ENCODE data around the gene LHFPL3.
"Not testable (repeated sequence)": the region's sequence is repeated elsewhere in the genome, so short reads cannot be mapped to it uniquely, and the experiment has no call there.

Gene LHFPL3

GRCh38 chr7:104906032-104906431 lies 577.6 kb downstream of the LHFPL3 start:
- no peak for DNase-seq

DNA sequence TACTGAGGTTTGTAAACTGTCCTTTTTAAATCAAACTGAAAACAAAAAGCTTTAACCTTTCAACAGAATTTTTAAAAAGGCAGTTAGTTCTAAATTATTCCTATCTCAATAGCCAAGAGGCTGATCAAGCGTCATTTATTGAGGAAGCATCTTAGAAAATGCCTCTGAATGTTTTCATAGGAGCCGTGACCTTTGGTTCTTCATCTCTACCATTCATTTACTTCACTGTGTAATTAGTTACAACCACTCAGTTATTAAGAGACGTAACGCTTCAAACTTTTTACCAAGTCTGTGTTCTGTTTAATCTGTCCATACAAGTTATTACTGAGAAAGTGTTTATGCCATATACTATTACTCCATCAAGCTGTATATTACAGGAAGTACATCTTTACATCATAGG lies 578.2 kb downstream of the LHFPL3 start:
- DNase-seq, result no peak

DNA sequence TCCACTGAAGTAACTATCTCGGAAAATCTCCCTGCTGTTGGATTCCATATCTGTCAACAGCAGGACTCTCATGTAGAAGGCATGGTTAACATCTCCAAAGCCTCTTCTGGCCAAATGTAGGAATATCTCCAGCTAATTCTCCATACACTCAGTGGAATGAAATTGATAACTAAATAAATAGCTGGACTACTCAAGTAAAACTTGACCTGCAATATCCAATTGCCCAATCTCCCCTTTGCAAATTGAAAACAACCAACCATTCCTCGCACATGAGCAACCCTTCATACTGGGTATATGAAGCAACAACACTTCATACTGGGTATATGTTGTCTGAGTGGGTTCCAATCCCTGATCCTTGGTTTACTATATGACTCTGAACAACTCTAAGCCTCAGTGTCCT lies 580.2 kb downstream of the LHFPL3 start:
- no peak for DNase-seq

GRCh38 chr7:104909096-104909495 lies 580.7 kb downstream of the LHFPL3 start:
- no peak for DNase-seq

- DNase-seq, result no peak
Observed at GRCh38 chr7:104914421-104914820, 586.0 kb downstream of the LHFPL3 start.

DNA sequence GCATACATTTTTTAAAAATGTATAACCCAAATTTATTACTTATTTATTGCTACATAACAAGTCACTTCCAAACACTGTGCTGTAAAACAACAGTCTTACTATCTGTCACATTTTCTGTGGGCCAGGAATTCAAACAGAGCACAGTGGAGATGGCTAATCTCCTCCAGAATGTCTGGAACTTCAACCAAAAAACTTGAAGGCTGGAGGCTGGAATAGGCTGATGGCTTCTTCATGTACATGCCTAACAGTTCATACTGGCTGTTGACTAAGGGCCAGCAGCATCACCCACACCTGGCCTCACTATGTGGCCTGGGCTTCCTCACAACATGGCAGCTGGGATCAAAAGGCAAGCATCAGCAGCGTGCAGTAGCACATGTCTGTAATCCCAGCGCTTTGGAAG lies 593.2 kb downstream of the LHFPL3 start:
- no peak for DNase-seq

GRCh38 chr7:104922182-104923009 lies 594.0 kb downstream of the LHFPL3 start:
- DNase-seq, result peak; percentile 84

- peak; percentile 85 for DNase-seq
Observed at GRCh38 chr7:104923010-104923421, 594.6 kb downstream of the LHFPL3 start.

GRCh38 chr7:104926189-104926588 lies 597.8 kb downstream of the LHFPL3 start:
- DNase-seq, result not testable (repeated sequence)

DNA sequence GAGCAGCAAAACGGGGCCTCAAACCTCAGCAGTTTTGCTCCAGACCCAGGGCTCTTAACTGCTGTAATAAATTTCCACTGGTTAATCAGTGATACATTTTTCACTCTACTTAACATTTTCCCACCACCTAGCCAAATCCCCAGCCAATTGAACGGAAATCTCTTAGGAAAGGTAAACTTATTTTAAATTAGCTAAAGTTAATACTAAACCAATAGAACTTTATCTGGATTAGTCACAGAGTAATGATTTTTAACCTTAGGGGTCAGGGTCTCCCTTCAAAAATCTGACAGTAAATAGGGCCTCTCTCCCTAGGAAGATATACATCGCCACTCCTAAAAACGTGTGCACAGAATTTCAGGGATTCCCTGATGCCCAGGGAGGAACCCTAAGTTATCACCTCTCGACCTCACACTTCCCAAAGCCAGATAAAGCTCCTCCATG lies 598.2 kb downstream of the LHFPL3 start:
- no peak for DNase-seq

GRCh38 chr7:104927055-104927454 lies 598.7 kb downstream of the LHFPL3 start:
- no peak for DNase-seq

GRCh38 chr7:104928721-104929400 lies 600.5 kb downstream of the LHFPL3 start:
- DNase-seq, result no peak

- DNase-seq, result no peak
Observed at GRCh38 chr7:104929921-104930320, 601.5 kb downstream of the LHFPL3 start.

DNA sequence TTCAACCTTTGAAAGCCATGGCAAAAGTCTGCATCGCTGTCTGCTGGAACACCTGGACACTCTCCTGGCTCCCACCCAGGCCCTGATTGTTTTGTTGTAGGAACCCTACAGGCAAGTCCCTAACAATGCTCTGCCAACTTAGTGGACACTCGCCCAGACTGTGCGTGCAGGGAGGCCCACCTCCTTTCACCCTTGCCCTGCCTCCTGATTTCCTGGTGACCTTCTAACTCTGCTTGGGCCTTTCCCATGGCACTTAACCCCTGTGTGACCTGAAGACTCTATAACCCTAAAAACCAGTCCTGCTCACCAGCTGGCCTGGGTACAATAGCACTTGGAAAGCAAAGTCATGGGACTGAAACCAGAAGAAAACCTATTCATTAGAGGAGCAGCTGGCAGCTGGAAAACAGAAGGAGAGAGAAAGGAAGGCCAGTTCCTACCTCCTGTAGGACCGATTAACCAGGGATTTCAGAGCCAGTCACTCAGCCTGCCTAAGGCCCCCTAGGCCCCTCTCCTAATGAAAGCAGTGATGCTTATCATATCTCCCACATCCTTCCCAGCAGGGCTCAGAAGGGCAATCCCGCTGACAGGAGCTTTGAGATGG lies 602.9 kb downstream of the LHFPL3 start:
- DNase-seq, result no peak

DNA sequence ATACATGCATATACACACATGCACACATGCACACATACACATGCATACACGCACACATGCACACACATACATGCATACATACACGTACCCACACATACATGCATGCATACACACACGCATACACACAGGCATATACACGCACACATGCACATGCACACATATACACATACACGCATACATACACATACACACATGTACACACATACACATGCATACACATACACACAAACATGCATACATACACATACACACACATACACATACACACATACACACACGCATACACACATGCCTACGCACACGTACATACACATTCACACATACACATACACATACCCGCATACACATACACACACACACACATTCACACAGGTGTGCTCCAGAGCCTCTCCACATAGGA lies 604.6 kb downstream of the LHFPL3 start:
- no peak for DNase-seq

DNA sequence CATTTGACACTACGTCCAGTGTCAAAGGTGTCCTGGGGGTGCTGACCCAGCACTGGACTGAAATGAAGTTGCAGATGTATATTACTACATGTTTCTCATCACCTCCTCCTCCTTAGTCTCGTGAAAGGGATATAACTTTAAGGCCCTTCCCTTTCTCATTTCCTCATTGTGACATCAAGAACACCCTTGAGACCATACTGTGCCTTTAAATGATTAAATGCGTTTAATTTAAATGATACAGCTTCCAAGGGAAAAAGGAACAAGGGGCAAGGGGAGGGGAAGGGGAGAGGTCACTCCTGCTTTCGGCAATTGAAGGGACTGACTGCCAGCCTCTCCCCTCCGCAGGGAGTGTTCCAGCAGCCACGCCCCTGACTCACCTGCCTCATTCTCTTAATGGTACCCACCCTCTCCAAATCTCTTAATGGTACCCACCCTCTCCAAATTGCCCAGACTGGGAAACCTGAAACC lies 605.2 kb downstream of the LHFPL3 start:
- no peak for DNase-seq

GRCh38 chr7:104934665-104935064 lies 606.3 kb downstream of the LHFPL3 start:
- DNase-seq, result no peak

DNA sequence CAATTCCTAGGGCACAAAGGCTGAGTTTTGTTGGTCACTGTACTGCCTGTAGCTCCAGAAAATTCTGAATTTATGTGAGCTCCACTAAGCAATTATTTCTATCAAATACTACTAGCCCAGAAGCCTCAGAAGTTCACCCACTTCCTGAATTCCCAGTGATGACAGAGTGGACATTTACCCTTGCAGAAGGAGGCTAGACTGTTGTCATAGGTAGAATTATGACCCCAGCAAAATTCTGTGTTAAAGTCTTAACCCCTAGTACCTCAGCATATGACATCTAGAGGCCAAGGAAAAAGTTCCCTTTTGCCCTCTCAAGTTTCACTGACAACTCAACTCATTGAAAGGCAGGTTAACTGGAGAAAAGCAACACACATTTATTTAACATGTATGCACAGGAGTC lies 606.9 kb downstream of the LHFPL3 start:
- no peak for DNase-seq

- no peak for DNase-seq
Observed at GRCh38 chr7:104936546-104936945, 608.1 kb downstream of the LHFPL3 start.

DNA sequence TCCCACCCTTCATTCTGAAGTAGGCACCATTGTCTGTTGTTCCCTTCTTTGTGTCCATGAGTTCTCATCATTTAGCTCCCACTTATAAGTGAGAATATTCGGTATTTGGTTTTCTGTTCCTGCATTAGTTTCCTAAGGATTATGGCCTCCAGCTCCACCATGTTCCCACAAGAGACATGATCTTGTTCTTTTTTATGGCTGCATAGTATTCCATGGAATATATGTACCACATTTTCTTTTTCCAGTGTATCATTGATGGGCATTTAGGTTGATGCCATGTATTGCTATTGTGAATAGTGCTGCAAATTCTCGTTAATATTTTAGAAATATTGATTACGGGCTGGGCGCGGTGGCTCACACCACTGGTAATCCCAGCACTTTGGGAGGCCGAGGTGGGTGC lies 609.1 kb downstream of the LHFPL3 start:
- not testable (repeated sequence) for DNase-seq

- DNase-seq, result no peak
Observed at GRCh38 chr7:104938741-104939390, 610.5 kb downstream of the LHFPL3 start.

DNA sequence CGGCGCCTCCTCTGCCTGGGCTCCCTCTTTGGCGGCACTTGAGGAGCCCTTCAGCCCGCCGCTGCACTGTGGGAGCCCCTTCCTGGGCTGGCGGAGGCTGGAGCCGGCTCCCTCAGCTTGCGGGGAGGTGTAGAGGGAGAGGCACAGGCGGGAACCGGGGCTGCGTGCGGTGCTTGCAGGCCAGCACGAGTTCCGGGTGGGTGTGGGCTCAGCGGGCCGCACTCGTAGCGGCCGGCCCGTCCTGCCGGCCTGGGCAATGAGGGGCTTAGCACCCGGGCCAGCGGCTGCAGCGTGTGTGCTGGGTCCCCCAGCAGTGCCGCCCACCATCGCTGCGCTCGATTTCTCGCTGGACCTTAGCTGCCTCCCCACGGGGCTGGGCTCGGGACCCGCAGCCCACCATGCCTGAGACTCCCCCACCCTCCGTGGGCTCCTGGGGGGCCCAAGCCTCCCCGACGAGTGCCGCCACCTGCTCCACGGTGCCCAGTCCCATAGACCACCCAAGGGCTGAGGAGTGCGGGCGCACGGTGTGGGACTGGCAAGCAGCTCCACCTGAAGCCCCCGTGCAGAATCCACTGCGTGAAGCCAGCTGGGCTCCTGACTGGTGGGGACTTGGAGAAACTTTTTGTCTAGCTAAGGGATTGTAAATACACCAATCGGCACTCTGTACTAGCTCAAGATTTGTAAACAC lies 611.8 kb downstream of the LHFPL3 start:
- no peak for DNase-seq

All from fibroblast of upper back skin (primary cell).